Naive thymus-derived CD8-positive, alpha-beta T cell (primary cell): ENCODE data around the gene TKT. TPM values are rescaled to one million over a fixed set of nuclear protein-coding genes. Genes with fewer than 3 reads are reported as not detected.

ENCODE experiments used
- ATAC-seq, 2 donors: fragments of 150-1000 bp; cut with Tn5 transposase in 1 of 2; sonication (Bioruptor Pico), chemical (Tn5 transposase) in 1 of 2; 1 replicate in 1 of 2; 2 replicates in 1 of 2; pipeline ENCODE4 v1.10.0; 2021; ENCODE audit warnings: mild to moderate bottlenecking in 2 of 2, moderate library complexity in 2 of 2
- POLR2A ChIA-PET: fragments of 350-600 bp; sonication (Branson Sonifier 250); formaldehyde crosslinking; loops from one replicate; lab custom pipeline; 2021; ENCODE audit warnings: antibody characterized with exemption; lab: Charles Lee
- DNase-seq, 10 donors: peaks; one replicate each; pipeline versions ENCODE4 v3.0.0 to v3.0.0-alpha.2; 2020 to 2022
- H3K27ac Mint-ChIP-seq, 10 donors: one replicate each; pipeline ENCODE4 v1.8.0; 2020 to 2022; ENCODE audit warnings: mild to moderate bottlenecking in 10 of 10, mixed read lengths in 10 of 10, moderate library complexity in 4 of 10, inconsistent platforms in 1 of 10
- H3K27me3 Mint-ChIP-seq, 5 donors: one replicate each; pipeline ENCODE4 v1.8.0; 2021 to 2022; ENCODE audit warnings: mixed read lengths in 5 of 5
- H3K36me3 Mint-ChIP-seq, 3 donors: one replicate each; pipeline ENCODE4 v1.8.0; 2020 to 2022; ENCODE audit warnings: mixed read lengths in 3 of 3, mild to moderate bottlenecking in 2 of 3, inconsistent platforms in 1 of 3
- H3K4me1 Mint-ChIP-seq, 4 donors: one replicate each; pipeline ENCODE4 v1.8.0; 2021 to 2022; ENCODE audit warnings: mixed read lengths in 4 of 4
- H3K4me3 Mint-ChIP-seq, 10 donors: one replicate each; pipeline ENCODE4 v1.8.0; 2020 to 2022; ENCODE audit warnings: mild to moderate bottlenecking in 10 of 10, mixed read lengths in 10 of 10, moderate library complexity in 6 of 10, inconsistent platforms in 1 of 10
- H3K9me3 Mint-ChIP-seq, 9 donors: one replicate each; pipeline ENCODE4 v1.8.0; 2020 to 2022; ENCODE audit warnings: mixed read lengths in 9 of 9, mild to moderate bottlenecking in 3 of 9, inconsistent platforms in 1 of 9, moderate library complexity in 1 of 9
- polyA plus RNA-seq, 3 donors: library from polyadenylated mRNA; unstranded; fragments of 300-500 nt; fragmentation: Illumina TruSeq; gene quantifications; one replicate each; pipeline ENCODE4 v1.2.3, GENCODE V29; 2021
- total RNA-seq, 8 experiments: library from RNA in 2 of 8; stranded (reverse) in 2 of 8; gene quantifications; one replicate each; pipeline ENCODE4 v1.2.3 and lab custom pipeline; 2021 to 2026

The TKT gene
- total and polyA plus RNA-seq, 5 experiments from 2014 or later = 51.1 to 97.0 (median 73.1) TPM

DNA sequence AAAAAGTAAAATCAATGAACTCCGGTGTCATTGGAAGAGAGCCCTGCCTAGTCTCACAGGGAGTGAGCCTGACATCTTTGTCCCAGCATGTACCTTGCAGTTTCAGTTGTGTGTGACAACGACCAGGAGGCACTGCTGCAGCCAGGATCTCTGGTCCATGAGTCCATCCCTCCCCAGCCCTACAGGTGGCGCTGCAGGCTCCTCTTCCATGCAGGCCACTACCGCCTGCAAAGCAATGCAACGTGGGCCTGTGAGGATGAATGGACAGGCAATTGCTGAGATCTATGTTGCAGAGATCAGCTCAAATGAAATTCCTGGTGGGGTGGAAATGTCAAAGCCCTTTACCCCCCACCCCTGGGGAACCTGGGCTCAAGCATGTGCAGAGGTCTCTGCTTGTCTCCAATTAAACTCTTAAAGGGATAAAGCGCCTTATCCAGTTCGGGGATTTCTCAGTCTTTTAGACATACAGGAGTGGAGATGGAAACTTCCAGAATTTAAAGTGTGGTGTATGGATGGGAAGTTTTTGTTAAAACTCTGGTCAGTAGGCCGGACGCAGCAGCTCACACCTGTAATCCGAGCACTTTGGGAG, 35.8 kb downstream of the TKT start:
- Mint-ChIP-seq H3K4me1 (peaks cover 0 to 4% (median 3%) of the 10 kb centered on the region in 4 donors), H3K9me3 (no peaks in the 10 kb centered on the region), H3K36me3 (peaks cover 0 to 9% (median 7%) of the 10 kb centered on the region in 3 donors), H3K4me3 (no peak overlapping the region), H3K27ac (peak overlapping the region in 2 of 10 donors; percentile 37 to 71), H3K27me3 (peaks cover 0 to 2% (median 0%) of the 10 kb centered on the region in 5 donors)
- DNase-seq (peak; percentile 47 to 84 (median 64)), ATAC-seq (peak; percentile 88 to 93)
- POLR2A ChIA-PET = no interaction called here

DNA sequence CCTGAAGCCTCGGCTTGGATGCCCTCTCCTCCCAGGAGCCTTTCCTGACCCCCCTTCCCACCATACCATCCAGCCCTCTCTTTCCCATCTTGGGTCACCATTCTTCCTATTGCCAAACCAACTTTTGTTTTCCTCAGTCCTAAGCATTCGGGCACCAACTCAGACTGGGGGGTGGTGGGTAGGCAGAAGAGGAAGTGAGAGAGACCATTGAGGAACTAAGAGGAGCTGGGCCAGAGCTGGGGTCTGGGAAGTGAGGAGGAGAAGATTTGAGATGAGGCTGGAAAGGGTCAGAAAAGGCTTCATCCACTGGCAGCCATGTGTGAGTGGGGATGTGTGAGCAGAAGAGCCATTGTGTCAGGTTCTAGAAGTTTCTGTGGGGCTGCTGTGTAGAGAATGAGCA, 37.7 kb downstream of the TKT start:
- ATAC-seq = no peak
- peak overlapping the region in 1 of 10 donors; percentile 87 for H3K27ac Mint-ChIP-seq
- no peaks in the 10 kb centered on the region for H3K9me3 Mint-ChIP-seq
- POLR2A ChIA-PET = no interaction called here
- no peak overlapping the region for H3K4me3 Mint-ChIP-seq
- H3K36me3 Mint-ChIP-seq = no peaks in the 10 kb centered on the region
- no peak for DNase-seq
- peaks cover 0 to 5% (median 0%) of the 10 kb centered on the region in 5 donors for H3K27me3 Mint-ChIP-seq
- H3K4me1 Mint-ChIP-seq = peaks cover 0 to 4% (median 3%) of the 10 kb centered on the region in 4 donors

DNA sequence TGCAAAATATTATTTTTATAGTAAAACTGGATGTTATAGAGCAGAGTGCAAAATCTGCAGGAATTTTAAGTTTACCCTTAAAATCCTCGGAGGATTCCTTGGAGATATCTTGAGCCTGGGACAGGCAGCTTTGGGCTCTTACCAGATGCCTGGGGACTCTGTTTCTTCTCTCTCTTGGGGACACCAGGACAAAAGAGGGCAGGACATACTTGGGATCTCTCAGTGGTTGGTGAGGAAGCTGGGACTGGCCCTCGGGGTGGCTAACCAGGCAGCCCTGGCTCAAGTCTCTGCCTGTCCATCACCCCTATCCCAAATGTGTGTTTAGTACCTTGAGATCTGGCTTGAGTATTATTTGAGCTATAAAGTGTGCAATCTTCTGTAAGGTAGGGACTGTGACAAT, 38.6 kb downstream of the TKT start:
- Mint-ChIP-seq H3K36me3 (no peaks in the 10 kb centered on the region), H3K4me1 (peaks cover 0 to 4% (median 3%) of the 10 kb centered on the region in 4 donors)
- POLR2A ChIA-PET = no interaction called here

GRCh38 chr3:53216723-53217122, 39.1 kb downstream of the TKT start:
- no peak overlapping the region for H3K4me3 Mint-ChIP-seq
- H3K36me3 Mint-ChIP-seq = no peaks in the 10 kb centered on the region
- H3K27me3 Mint-ChIP-seq = peaks cover 0 to 5% (median 0%) of the 10 kb centered on the region in 5 donors
- POLR2A ChIA-PET = no interaction called here
- peaks cover 0 to 4% (median 3%) of the 10 kb centered on the region in 4 donors for H3K4me1 Mint-ChIP-seq
- no peaks in the 10 kb centered on the region for H3K9me3 Mint-ChIP-seq
- no peak overlapping the region for H3K27ac Mint-ChIP-seq
- DNase-seq = no peak
- ATAC-seq = no peak

More for the DNA sequence above, 38.6 kb downstream of the TKT start:
- H3K27ac Mint-ChIP-seq = peak overlapping the region in 1 of 10 donors; percentile 13
- DNase-seq (no peak), ATAC-seq (no peak)
- peaks cover 0 to 5% (median 0%) of the 10 kb centered on the region in 5 donors for H3K27me3 Mint-ChIP-seq
- no peaks in the 10 kb centered on the region for H3K9me3 Mint-ChIP-seq
- H3K4me3 Mint-ChIP-seq = no peak overlapping the region

DNA sequence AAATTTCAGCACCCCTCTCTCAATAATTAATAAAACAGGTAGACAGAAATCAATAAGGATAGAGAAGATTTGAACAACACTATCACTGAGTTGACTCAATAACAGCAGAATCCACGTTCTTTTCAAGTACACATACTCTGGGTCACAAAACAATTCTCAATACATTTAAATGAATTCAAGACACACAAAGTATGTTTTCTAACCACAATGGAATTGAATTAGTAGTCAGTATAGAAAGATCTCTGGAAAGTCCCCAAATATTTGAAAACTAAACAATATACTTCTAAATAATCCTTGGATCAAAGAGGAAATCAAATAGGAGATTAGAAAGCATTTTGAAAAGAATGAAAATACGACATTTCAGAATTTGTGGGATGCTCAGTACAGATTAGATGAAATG, 40.0 kb downstream of the TKT start:
- ATAC-seq = no peak
- no peak for DNase-seq
- Mint-ChIP-seq H3K4me1 (peaks cover 0 to 4% (median 3%) of the 10 kb centered on the region in 4 donors), H3K9me3 (no peaks in the 10 kb centered on the region), H3K4me3 (no peak overlapping the region), H3K27me3 (peaks cover 0 to 5% (median 0%) of the 10 kb centered on the region in 5 donors), H3K27ac (no peak overlapping the region), H3K36me3 (no peaks in the 10 kb centered on the region)
- POLR2A ChIA-PET = no interaction called here

DNA sequence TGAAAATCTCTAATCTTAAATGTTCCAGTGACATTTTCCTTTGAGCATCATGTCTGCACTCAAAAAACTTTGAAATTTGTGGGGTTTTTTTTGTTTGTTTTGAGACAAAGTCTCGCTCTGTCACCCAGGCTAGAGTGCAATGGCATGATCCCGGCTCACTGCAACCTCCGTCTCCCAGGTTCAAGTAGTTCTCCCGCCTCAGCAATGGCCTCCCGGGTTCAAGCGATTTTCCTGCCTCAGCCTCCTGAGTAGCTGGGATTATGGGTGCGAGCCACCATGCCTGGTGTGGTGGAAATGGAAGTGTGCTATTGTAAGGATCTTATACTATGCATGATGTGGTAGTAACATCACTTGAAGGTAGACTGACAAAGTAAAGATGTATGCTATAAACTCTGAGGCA, 42.5 kb downstream of the TKT start:
- peaks cover 0 to 11% (median 0%) of the 10 kb centered on the region in 9 donors for H3K9me3 Mint-ChIP-seq
- H3K36me3 Mint-ChIP-seq = peaks cover 0 to 4% (median 4%) of the 10 kb centered on the region in 3 donors
- no peak overlapping the region for H3K27ac Mint-ChIP-seq
- POLR2A ChIA-PET = no interaction called here
- peaks cover 0 to 5% (median 0%) of the 10 kb centered on the region in 5 donors for H3K27me3 Mint-ChIP-seq
- H3K4me3 Mint-ChIP-seq = no peak overlapping the region
- peaks cover 0 to 3% (median 0%) of the 10 kb centered on the region in 4 donors for H3K4me1 Mint-ChIP-seq
- DNase-seq = no peak
- ATAC-seq = no peak

DNA sequence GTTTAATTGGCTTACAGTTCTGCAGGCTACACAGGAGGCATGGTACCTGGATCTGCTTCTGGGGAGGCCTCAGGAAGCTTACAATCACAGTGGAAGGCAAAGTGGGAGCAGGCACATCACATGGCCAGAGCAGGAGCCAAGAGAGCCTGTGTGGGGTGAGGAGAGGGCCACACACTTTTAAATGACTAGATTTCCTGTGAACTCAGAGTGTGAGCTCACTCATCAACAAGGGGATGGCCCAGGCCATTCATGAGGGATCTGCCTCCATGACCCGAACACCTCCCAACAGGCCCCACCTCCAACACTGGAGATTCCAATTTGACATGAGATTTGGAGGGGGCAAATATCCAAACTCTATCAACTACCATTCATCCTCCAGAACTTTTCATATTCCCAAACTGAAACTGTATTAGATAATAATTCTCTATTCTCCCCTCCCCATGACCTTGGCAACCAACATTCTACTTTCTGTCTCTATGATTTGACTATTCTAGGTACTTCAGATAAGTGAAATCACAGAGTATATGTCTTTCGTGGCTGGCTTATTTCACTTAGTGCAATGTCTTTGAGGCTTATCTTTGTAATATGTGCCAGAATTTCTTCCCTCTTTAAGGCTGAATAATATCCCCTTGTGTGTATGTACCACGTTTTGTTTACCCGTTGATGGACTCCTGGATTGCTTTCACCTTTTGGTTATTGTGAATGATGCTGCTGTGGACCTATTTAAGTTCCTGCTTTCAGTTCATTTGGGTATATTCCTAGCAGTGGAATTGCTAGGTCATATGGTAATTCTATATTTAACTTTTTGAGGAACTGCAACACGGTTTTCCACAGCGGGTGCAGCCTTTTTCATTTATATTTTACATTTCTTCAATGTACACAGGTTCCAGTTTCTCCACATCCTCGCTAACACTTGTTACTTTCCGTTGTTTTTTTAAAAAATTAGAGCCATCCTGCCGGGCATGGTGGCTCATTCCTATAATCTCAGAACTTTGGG, 43.8 kb downstream of the TKT start:
- H3K27ac Mint-ChIP-seq = no peak overlapping the region

GRCh38 chr3:53202331-53203015, 53.3 kb downstream of the TKT start:
- POLR2A ChIA-PET = no interaction called here
- H3K27ac Mint-ChIP-seq = peak overlapping the region in 1 of 10 donors; percentile 35
- no peak for ATAC-seq
- H3K36me3 Mint-ChIP-seq = peaks cover 2 to 6% (median 6%) of the 10 kb centered on the region in 3 donors
- DNase-seq = no peak
- H3K4me3 Mint-ChIP-seq = no peak overlapping the region
- peaks cover 0 to 11% (median 2%) of the 10 kb centered on the region in 9 donors for H3K9me3 Mint-ChIP-seq
- H3K27me3 Mint-ChIP-seq = peaks cover 0 to 11% (median 0%) of the 10 kb centered on the region in 5 donors
- H3K4me1 Mint-ChIP-seq = peaks cover 0 to 1% (median 0%) of the 10 kb centered on the region in 4 donors

More for the DNA sequence above, 43.8 kb downstream of the TKT start:
- H3K4me1 Mint-ChIP-seq = no peaks in the 10 kb centered on the region
- peaks cover under 1 to 12% (median 12%) of the 10 kb centered on the region in 3 donors for H3K36me3 Mint-ChIP-seq
- H3K4me3 Mint-ChIP-seq = no peak overlapping the region
- H3K9me3 Mint-ChIP-seq = peaks cover 0 to 22% (median 4%) of the 10 kb centered on the region in 9 donors
- peaks cover 0 to 5% (median 0%) of the 10 kb centered on the region in 5 donors for H3K27me3 Mint-ChIP-seq
- ATAC-seq (no peak), DNase-seq (no peak)
- POLR2A ChIA-PET = no interaction called here

GRCh38 chr3:53200501-53201498, 55.0 kb downstream of the TKT start:
- ATAC-seq = no peak
- H3K4me1 Mint-ChIP-seq = peaks cover 0 to 1% (median 0%) of the 10 kb centered on the region in 4 donors
- H3K27me3 Mint-ChIP-seq = peaks cover 0 to 11% (median 0%) of the 10 kb centered on the region in 5 donors
- no peaks in the 10 kb centered on the region for H3K36me3 Mint-ChIP-seq
- no peaks in the 10 kb centered on the region for H3K9me3 Mint-ChIP-seq
- POLR2A ChIA-PET = interaction anchor here (0.8 kb wide), 1 partner anchor 73 kb away, joined by 3 read pairs; no protein-coding TSS in a partner anchor
- DNase-seq = no peak
- no peak overlapping the region for H3K4me3 Mint-ChIP-seq
- no peak overlapping the region for H3K27ac Mint-ChIP-seq

DNA sequence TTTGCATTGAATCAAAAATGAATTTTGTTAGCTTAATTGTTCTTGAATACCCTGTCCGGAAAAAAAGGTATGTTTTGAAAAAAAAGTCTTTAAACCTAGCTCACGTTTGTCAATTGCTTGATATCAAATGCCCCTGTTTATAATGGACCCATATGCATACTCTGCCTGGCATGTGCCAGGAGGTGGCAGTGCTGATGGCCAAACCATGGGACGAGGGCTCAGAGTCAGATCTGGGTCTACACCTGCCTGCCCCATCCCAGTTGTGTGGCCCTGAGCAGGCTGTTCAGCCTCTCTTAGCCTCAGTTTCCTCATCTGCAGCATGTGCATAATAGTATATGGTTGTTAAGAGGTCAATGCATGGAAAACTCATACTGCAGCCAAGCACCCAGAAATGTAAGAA, 56.0 kb downstream of the TKT start:
- H3K4me3 Mint-ChIP-seq = no peak overlapping the region
- DNase-seq = no peak
- no peaks in the 10 kb centered on the region for H3K9me3 Mint-ChIP-seq
- ATAC-seq = no peak
- no peak overlapping the region for H3K27ac Mint-ChIP-seq
- POLR2A ChIA-PET = no interaction called here
- H3K4me1 Mint-ChIP-seq = peaks cover 0 to 4% (median 2%) of the 10 kb centered on the region in 4 donors
- H3K27me3 Mint-ChIP-seq = peaks cover 0 to 15% (median 0%) of the 10 kb centered on the region in 5 donors
- no peaks in the 10 kb centered on the region for H3K36me3 Mint-ChIP-seq

- peaks cover 0 to 4% (median 2%) of the 10 kb centered on the region in 4 donors for H3K4me1 Mint-ChIP-seq
Measured at GRCh38 chr3:53198996-53199395, 56.8 kb downstream of the TKT start.

More at GRCh38 chr3:53198996-53199395, 56.8 kb downstream of the TKT start:
- Mint-ChIP-seq H3K27me3 (peaks cover 0 to 15% (median 0%) of the 10 kb centered on the region in 5 donors), H3K27ac (no peak overlapping the region), H3K36me3 (no peaks in the 10 kb centered on the region), H3K4me3 (no peak overlapping the region), H3K9me3 (no peaks in the 10 kb centered on the region)
- no peak for DNase-seq
- ATAC-seq = no peak
- POLR2A ChIA-PET = no interaction called here
